Stomach (tissue), 4 donors: ENCODE measurements around the gene OPHN1.

Source experiments
- EP300 ChIP-seq: sonication (generic); formaldehyde crosslinking; IDR thresholded peaks from one replicate; pipeline ENCODE4 v1.6.1; 2017; ENCODE audit warnings: antibody characterized with exemption
- POLR2A ChIP-seq, 4 donors: fragments of 450-650 bp; IDR thresholded peaks; one replicate each; pipeline ENCODE4 v1.6.1; 2016; ENCODE audit warnings: antibody characterized with exemption in 4 of 4, control low read depth in 2 of 4, mild to moderate bottlenecking in 1 of 4, moderate library complexity in 1 of 4
- POLR2AphosphoS5 ChIP-seq, 3 donors: sonication (generic); formaldehyde crosslinking; IDR thresholded peaks; one replicate each; pipeline ENCODE4 v1.6.1; 2016; ENCODE audit warnings: antibody characterized with exemption in 3 of 3
- TF ChIP-seq, protein P1 (sequence below), 7 experiments: fragments of 450-650 bp in 4 of 7; fragments of 200-600 bp in 3 of 7; sonication (generic) in 3 of 7; IDR thresholded peaks; one replicate each; pipeline ENCODE4 v1.5.1; 2016 to 2019; ENCODE audit warnings: antibody characterized with exemption in 7 of 7, control low read depth in 2 of 7, mild to moderate bottlenecking in 1 of 7

DNA sequence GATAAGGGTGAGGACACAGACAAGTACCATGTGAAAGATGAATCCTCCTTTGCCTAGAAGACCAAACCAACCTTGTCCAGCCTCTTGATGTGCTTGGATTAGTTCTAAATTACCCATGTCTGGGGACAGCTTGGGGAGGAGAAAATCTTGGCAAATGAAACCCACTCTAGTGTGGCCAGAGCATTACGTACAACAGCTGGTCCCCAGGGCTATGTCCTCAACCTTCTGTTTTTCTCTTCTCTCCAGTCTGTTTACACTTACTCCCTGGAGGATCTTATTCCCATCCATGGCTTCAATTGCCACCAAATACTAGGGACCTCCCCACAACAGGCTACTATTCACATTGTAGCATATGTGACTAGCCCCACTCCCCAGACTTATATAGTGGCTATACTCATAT, 384.5 kb downstream of the OPHN1 start:
- TF ChIP-seq, protein P1, sequence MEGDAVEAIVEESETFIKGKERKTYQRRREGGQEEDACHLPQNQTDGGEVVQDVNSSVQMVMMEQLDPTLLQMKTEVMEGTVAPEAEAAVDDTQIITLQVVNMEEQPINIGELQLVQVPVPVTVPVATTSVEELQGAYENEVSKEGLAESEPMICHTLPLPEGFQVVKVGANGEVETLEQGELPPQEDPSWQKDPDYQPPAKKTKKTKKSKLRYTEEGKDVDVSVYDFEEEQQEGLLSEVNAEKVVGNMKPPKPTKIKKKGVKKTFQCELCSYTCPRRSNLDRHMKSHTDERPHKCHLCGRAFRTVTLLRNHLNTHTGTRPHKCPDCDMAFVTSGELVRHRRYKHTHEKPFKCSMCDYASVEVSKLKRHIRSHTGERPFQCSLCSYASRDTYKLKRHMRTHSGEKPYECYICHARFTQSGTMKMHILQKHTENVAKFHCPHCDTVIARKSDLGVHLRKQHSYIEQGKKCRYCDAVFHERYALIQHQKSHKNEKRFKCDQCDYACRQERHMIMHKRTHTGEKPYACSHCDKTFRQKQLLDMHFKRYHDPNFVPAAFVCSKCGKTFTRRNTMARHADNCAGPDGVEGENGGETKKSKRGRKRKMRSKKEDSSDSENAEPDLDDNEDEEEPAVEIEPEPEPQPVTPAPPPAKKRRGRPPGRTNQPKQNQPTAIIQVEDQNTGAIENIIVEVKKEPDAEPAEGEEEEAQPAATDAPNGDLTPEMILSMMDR (IDR thresholded peaks at IDR 0.05): no peak
- TF ChIP-seq POLR2A (IDR thresholded peaks at IDR 0.05) (no peak), POLR2AphosphoS5 (IDR thresholded peaks at IDR 0.05) (no peak), EP300 (no peak)
